Activated CD4-positive, alpha-beta T cell treated with anti-CD3 and anti-CD28 coated beads, Interleukin-2, Interleukin-6, amounts not matched to agents 100 ng/mL and 50 ng/mL, durations not matched to agents 16 hours and 8 hours (primary cell): Measurements from ENCODE around the gene TPST2.

Experiments used
- DNase-seq: peaks from one replicate; pipeline ENCODE4 v3.0.0-alpha.2; 2020

The TPST2 gene

DNA sequence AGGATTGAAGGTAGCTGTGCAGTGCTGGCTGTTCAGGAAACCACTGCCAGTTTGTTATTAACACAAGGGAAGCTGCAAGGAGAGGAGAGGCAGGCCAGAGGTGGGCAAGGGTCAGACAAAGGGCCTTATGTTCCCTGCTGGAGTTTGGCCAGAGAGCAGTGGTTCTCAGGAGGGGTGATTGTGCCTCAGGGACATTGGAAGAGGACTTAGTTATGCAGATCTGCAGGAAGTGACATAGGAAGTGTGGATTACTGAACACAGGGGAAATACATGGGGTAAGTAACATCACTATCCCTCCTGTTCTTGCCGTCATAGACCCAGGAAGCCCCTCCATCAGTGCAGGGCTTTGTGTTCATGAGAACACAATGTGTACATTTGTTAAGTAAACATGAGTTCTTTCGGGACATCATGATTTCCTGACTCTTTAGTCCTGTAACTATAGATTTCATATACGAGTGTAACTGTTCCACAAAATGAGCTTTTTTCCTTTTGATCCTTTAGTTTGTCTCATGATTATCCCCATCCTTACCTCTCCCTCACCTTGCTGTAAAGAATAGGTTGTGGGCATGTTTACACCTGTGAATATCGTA, 100.4 kb downstream of the TPST2 start:
- no peak for DNase-seq

GRCh38 chr22:26487996-26488395, 101.9 kb downstream of the TPST2 start:
- no peak for DNase-seq

DNA sequence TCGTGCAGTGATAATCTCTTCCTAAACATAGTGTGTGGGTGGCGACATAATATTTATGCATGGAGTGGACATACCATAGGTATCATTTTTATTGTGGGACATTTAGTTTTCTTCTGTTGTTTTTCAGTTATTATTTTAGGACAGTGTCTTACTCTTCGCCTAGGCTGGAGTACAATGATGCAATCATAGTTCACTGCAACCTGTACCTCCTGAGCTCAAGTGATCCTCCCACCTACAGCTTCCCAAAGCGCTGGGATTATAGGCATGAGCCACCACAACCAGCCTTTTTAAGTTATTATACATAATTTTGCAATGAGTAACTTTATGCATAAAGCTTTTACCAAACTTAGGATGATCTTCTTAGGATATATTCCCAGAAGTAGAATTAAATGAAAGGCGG, 103.5 kb downstream of the TPST2 start:
- no peak for DNase-seq

DNA sequence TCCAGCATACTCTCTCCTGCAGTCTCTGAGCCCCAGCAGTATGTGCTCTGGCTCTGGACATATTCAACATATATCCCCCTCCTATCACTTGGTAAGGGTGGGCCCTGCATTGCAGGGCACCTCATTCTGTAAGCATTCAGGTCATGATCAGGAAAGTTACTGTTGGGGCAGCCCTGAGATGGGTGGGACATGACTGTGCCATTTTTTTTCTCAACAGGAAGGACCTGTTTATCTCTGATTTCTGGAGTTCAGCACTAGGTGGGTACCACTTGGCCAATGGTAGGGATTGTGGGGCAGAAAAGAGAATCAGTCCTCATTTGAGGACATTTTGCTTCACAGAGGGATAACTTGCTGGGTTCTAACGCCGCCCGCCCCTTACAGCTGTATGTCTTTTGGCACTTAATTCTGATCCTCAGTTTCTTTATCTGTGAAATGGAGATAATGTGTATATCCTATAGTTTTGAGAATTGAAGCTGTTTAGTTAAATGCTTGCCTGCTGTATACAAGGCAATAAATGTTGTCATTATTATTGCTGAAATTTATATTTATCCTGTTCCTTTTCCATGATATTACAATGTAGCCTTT, 104.0 kb downstream of the TPST2 start:
- no peak for DNase-seq

DNA sequence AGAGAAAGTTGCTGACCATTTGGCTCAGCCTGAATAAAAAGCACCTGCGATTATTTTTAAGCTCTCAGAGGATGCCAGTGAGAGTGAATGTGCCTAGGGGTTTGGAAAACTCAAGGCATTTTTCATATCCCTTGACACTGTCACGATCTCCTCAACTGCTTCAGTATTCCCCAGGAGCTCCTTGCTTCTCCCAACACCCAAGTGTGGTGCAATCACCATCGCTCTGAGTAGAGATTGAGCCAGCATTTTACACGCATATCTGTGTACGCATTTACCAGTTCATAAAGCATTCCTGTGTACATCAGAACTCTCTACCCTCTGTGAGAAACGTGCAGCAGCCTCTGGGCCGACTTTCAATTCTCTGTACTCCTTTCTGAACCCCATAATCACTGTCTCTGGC, 104.9 kb downstream of the TPST2 start:
- DNase-seq, result no peak

GRCh38 chr22:26484360-26484706, 105.6 kb downstream of the TPST2 start:
- DNase-seq, result peak; percentile 33

GRCh38 chr22:26483439-26484359, 106.2 kb downstream of the TPST2 start, which contains the start of the genes HPS4 and SRRD:
HPS4 (minus strand) TSS chr22:26483783; CDS start chr22:26481762, 2,021 bp downstream.
SRRD (plus strand) TSS chr22:26483877; CDS start chr22:26483891, 14 bp downstream.
- peak; percentile 95 for DNase-seq

- DNase-seq, result no peak
These were observed 106.9 kb downstream of the TPST2 start for GRCh38 chr22:26483043-26483438.

GRCh38 chr22:26482161-26482560, 107.8 kb downstream of the TPST2 start:
- DNase-seq, result peak; percentile 27

GRCh38 chr22:26481694-26482093, 108.2 kb downstream of the TPST2 start:
- peak; percentile 56 for DNase-seq

DNA sequence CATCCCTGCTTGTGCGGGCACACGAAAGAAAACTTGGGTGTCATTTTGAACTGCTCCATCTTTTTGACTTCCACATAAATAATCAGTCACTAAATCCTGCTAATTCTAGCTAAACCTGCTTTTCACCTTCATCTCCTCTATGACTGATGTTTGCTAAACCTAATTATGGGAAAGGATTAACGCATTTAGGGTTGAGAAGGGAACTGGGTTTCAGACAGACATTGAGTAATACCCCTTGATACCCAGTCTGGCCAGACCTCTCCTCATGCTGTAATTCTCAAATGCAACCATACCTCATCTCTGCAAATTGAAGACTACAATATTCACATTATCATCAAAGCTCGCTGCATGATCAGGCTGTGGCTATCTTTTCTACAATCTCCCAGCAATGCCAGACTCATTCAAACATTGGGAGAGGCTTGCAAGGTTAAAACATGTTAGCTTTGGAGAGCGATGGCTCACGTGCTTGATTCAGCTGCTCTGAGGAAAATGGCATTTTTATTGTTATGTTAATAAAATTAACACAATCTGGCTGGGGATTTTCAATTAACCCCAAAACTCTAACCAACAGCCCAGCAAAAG, 108.7 kb downstream of the TPST2 start:
- no peak for DNase-seq

GRCh38 chr22:26480611-26480932, 109.4 kb downstream of the TPST2 start:
- DNase-seq, result no peak

GRCh38 chr22:26479792-26480610, 109.9 kb downstream of the TPST2 start:
- DNase-seq, result peak; percentile 25

GRCh38 chr22:26479043-26479791, 110.7 kb downstream of the TPST2 start:
- DNase-seq, result no peak

DNA sequence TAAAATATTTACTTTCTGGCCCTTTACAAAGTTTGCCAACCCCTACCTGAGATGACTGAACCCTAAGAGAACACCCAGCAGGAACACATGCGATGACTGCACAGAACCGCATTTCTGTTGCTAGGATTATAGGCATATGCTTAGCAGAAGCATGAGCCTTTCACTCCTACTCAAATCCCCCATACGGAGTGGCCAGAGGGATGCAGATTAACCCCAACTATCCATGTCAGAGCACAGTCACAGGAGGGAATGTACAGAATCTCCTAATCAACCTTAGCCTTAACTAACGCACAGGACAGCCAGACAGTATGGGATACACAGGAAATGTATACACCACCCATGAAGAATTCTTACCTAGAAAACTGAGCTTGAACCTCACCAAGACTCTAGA, 112.6 kb downstream of the TPST2 start:
- peak; percentile 17 for DNase-seq

GRCh38 chr22:26476705-26477340, 113.1 kb downstream of the TPST2 start:
- DNase-seq, result peak; percentile 64

GRCh38 chr22:26474682-26475081, 115.2 kb downstream of the TPST2 start:
- DNase-seq, result no peak
